GM21390 (cell line): ENCODE data around the gene DPF3.

Experiments
- ATAC-seq: cut with Tn5 transposase; IDR thresholded peaks from one replicate; pipeline ENCODE4 v1.9.1; 2021; ENCODE audit not compliant: unreplicated experiment

Gene DPF3

DNA sequence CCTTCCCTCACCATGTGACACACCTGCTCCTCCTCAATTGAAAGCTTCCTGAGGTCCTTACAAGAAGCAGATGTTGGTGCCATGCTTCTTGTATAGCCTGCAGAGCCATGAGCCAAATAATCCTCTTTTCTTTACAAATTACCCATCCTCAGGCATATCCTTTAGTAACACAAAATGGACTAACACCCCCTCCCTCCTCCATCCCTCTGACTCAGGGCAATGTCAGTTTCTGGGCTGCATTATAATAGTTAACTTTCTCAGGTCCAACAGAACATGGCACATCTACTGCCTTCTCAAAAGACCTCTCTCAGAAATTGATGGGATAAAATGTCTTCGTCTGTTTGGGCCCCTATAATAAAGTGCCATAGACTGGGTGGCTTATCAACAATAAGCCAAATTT, 287.0 kb downstream of the DPF3 start:
- no peak for ATAC-seq

DNA sequence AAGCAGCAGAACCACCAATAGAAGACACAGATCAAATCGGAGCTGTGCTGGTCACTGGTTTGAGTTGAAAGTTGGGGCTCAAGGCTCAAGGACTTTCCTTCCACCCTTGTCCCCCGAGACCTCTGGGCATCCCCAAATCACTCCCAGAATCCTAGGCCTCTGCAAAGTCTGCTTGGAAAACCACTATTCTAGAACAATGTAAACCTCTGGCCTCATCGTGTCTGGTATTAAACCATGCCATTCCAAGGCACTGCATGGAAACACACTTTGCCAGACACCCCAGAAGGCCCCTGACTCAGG, 288.0 kb downstream of the DPF3 start:
- ATAC-seq: no peak

DNA sequence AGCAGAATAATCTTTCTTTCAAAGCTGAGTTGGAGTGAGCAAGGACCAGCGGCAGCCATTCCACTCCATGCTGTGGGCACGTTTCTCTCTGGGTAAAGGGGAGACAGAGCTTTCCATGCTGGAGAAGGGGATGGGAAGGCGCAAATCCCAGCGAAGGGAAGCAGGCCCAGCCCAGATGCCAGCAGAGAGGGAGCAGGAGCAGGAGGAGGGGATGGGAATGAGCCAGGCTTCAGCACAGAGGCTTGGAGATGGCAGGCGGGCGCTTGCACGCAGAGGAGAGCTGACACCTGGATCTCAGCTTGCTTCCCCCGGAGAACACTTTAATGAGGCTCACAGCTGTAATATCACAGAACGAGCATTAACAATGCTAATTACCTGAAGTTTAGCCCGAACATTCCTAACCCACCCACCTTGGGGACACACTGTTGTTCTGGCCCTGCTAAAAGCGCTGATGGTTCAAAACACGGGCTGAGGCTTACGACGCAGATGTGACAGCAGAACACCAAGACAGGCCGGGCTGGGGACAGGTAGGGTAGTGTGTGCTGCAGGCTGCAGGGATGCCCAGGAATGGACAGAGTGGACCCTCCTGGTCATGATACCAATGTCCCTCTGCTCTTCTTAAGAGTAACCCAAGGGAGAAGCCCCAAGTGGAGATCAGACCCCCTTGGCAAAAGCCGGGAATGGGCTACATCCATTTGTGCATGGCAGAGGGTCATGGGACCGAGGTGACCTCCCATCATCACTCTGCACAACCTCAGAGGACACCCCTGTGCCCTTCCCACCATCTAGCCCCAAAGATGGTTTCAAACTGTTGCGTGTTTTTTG, 288.6 kb downstream of the DPF3 start:
- no peak for ATAC-seq

DNA sequence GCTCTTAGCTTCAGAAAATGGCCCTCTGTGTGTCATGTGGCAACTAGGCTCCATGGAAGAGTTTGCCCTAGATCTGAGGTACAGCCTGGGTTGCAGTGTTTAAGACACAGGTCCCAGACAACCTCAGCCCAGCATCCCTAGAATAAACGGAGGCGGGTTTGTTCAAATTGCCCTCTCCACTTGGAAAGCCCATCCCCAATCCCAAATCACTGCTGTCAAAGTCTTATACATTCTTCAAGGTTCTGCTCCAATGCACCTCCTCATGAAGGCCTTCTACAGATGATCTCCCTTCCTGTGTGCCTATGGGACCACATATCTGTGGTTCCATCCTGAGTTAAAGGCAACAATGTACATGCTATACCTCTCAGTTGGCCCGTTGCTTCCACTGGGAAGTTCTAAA, 289.8 kb downstream of the DPF3 start:
- ATAC-seq: no peak

DNA sequence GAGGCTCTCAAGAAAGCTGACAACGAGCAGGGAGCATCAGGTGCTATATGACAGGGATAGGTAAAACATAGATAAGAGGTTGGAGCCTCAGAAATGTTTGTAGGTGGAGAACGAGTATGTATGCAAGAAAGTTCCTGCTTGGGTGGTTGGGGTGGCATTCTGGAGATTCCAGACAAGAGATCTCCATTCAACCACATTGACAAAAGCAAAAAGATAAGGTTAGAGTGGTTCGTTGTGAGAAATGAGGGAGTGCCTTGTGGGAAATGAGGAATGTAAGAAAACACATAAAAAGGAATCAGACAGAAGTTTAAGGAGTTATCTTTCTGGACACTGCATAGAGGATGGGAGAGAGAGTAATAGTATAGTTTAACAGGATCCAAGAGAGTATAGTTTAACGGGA, 290.3 kb downstream of the DPF3 start:
- ATAC-seq: no peak

DNA sequence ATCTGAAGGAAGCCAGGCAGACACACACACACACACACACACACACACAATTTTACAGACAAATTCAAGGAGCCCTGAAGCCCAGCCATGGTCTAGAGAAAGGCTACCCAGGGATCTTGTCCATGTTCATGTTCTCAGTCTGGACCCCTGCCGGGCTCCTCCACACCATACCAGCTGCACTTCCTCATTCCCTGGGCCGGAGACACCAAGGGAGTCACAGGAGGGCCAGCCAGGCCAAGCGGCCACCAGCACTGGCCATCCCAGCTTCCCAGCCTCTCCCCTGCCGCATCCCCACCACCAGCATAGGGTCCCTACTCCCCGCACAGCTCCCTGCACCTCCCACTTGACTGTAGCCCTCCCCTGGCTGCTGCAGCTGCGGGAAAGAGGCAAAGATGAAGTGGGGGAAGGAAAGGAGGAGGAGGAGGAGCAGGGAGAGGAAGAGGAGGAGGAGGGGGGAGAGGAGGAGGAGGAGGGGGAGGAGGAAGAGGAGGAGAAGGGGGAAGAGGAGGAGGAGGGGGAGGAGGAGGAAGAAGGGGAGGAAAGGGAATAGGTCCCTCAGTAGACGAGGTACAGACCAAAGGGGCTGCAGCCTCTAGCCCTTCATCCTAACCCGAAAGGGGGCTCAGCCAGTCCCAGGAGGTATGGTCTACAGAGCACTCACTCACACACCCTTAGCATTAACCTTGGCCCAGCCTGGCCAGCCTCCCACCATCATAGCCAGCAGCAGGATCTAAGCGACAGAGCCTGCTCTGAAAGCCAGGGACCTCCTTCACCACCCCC, 293.2 kb downstream of the DPF3 start:
- no peak for ATAC-seq

DNA sequence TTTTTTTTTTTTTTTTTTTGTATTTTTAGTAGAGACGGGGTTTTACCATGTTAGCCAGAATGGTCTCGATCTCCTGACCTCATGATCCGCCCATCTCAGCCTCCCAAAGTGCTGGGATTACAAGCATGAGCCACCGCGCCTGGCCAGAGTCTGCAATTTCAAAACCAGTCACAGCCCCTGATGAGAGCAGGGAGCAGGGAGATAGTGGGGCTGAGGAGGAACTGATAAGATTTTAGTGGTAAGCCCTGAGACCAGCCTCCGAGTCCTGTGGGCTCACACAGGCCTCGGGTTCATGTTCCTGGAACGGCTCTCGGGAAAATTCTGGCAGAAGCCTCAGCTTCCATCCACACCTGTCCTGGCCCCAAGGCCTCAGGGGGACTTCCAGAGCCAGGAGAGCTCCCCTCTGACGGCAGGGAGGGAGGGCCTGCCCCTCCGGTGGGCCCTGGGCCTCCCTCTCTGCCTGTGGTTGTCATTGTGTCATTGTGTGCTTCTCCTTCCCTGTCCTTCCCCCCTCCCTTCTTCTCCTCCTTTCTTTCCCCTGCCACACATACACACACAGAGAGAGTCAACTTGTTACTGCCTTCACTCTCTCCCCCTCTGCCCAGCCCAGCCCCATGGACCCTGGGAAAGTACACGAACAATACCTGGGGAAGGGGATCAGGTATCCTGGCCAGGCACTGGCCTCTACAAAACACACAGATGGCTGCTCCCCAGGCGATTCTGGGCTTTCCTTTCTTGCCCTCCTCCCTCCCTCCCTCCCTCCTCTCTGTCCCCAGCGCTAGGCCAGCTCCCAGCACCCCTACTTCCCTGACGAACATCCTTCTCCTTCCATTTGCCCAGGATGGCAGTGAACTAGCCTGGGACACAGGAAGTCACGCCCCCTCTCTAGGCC, 294.1 kb downstream of the DPF3 start:
- ATAC-seq: no peak

DNA sequence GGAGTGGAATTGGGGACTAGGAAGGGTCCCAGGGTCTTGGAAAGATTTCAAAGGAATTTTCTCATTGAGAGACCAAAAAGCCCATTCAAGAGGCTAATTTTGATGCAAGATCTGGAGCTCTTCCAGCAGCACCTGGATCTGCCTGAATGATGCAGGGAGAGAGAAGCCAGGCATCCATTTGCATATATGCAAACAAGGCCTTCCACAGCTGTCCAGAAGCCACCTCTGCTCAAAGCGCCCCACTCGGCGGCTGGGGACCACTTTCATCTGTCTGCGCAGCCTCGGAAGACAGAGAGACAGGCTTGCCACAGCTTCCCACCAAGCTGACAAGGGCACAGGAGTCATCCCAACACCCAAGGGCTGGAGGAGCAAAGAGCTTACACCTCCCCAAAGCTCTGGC, 295.6 kb downstream of the DPF3 start:
- ATAC-seq: no peak

DNA sequence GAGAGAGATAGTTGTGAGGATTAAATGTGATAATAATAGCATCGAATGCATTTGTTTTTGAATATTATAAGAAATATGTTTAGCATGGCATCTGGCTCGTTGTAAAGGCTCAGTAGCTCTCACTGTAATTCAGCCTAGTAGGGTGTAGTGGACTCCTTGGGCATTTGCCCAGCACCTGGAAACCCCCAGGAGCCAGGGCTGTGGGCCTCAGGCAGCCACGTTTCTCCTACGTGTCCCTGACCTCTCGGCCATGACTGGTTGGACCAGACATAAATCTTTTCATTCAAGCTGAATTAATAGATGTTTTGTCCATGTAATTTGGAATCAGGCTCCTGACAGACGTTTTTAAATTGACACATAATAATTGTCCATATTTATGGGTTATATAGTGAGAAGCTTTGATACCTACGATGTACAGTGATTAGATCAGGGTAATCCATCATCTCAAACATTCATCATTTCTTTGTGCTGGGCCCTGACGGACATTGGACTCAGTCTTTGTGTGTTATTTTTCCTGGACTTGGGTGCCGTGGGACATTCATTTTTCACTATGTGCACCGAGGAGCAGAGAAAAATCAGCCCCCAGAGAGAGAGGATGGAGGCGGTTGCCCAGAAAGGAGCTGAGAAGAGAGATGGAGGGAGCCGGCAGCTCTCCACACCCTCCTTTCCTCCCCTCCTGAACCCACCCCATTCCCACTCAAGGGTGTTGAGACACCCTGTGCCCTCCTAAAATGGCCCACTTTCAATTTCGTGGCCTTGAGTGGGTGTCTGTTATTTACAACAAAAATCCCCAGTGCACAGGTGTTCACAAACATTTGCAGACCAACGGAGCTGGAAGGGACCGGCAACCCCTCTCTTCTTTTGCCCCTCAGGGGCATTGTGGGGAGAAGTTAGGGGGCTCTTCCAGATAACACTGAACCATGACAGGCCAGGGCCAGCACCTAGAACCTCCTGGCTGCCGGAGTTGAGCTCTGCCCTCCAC, 296.4 kb downstream of the DPF3 start:
- no peak for ATAC-seq

DNA sequence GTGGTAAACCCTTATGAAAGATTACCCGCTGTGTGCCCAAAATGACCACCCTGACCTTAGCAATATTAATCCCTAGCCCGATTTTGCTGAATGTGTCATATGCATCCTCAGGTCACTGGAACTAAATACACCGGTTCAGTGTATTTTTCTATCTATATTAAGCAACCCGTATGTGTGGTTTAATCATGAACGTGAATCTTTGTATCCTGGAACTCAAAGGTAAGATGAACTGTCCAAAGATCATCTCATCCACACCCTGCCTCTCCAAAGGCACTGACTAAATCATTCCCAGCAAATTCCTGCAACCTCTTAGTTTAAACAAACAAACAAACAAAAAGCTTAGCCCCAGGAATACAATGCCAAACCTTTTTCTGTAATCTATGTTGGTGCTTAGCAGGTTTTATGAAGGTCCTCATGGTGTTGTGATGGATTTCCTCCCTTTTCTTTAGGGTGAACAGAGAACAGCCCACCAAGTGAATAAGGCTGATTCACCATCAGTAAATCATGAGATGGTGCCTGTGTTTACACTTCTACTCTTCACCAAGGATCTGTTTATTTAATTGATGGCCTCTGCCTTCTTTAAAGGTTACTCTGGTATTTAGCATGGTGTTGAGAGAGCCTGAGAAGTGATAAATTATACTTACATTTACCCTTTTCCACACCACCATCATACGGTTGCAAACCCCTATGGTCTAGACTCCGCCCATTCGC, 298.6 kb downstream of the DPF3 start:
- no peak for ATAC-seq

DNA sequence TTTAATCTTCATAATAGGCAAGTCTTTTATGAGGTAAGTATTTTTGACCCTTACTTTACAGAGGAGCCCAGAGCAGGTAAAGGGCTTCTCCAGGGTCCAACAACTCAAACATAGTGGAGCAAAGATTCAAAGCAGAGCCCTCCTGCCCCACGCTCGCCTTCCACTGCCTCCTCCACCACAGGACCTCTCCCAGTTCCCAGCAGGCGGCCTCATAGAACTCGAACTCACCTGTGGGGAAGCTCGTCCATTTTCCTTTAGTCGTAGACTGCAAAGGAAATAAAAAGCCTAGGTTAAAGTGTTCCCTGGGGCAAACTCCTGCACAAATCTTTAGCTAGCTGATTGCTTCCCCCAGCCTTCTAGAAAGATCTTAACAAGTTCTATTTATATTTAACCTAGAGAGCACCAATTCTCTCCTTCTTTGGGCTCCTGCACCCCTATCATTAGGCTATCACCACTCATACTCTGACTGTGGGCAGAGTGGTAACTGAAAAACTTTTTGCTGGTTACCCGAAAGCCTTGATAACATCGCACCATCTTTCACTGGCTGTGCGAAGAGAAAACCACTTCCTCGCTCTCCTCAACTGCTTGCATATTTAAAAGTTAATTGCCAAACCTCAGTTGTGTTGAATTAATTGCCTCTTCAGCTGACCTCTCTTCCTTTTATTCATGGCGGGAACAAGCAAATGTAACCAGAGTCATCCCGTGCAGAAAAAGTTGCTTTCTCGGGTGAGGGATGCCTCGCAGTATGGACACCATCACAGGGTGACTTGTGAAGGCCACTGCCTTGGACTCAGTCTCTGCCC, 299.6 kb downstream of the DPF3 start:
- peak; percentile 62 for ATAC-seq

DNA sequence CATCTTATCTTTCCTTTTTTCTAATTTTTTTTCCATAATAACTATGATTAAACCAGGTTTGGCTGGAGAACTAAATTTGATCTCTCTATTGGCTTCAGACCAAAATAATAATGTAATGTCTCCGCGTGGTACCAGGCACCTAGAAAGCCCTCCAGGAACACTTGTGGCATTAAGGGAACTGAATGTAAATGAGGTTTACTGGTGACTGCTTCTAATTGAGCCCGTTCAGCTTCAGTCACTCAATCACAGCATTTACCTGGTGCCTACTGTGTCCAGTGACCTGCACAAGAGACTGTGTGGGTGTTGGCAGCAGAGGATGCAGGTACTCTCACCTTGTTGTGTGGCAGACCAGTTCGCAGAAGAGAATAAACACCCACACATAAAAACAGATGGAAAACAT, 302.5 kb downstream of the DPF3 start:
- ATAC-seq: no peak

DNA sequence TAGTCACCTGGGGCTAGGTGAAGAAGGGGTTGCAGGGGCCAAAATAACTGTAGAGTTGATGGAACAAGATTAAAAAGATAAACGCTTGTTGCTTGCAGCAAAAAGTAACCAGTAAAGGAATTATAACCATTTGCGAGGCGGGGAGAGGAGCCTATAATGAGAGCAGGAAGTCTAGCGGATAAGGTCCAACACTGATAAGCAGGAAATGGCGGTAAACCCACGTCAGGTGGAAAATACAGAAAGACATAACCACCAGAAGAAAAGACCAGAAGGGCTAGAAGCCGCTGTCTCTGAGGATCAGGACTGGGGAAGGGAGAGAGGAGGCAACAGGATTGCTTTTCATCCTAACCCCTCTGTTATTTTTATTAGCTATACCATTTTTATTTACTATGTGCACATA, 303.3 kb downstream of the DPF3 start:
- ATAC-seq: no peak

DNA sequence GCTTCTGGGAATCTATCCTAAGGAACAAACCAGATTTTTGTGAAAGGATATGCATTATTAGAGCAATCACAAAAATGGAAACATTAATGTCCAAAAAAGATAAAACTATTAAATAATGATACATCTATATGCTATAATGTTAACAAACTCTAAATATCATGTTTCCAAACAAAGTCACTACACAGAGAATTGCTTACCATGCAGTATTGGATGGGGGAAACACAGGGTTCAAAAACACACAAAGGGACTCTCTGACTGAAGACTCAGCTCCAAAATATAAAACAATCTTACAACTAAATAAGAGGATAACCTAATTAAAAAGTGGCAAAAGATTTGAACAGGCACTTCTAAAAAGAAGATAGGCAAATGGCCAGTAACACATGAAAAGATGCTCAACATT, 304.2 kb downstream of the DPF3 start:
- no peak for ATAC-seq

DNA sequence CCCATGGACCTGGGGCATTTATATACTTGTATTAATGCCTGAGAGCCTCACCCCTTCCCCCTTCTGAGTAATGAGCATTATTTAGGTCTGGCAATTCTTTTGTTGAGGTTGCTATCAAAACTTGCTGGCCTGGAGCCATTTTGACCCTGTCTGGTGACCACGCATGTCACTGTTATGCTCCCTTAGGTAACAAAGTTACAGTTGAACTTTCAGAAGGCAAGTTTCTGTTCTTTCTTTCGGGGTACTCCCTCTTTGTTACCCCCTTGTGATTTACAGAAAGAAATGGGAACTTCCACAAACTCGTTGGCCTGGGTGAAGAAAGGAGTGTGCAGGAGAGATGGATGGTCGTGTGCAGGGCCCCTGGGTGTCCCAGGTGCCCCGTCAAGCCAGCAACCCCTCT, 305.4 kb downstream of the DPF3 start:
- ATAC-seq: no peak

DNA sequence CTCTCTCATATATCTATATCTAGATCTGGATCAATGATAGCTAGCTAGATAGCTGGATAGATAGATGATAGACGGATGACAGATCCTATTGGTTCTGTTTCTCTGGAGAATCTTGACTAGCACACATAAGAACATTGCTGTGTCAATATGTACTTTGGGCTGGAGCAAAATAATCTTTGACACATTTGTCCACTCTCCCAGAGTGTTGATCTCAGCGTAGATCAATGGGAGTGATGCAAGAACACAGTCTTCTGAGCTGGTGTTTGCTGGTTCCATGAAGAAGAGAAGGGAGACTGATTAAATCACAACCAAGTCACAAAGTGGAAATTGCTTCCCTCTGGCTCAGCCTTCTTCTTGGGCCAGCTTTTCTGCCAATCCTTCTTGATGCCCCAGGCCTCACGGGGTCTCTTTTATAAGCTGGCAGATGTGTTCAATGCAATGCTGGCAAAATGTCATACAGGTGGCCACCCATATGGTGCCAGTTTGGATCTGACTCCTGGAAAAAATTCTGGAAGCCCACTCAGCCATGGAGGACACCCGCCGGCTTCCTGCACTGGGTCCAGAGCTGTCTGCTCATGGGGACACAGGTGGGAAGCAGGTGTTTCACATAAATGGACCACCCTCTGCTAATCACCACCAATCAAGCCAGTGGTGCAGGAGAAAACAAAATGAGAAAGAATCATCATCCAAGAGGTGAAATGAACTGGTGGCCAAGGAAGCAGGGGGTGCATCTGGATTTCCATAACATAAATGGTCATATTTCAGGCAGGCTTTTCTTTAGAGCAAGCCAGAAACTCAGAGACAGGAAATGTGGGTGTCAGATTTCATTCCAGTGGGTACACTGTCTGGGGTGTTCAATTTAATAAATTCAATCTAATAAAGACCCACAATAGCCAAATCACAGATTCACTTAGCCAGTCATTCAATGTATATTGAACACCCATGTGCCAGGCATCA, 310.3 kb downstream of the DPF3 start:
- ATAC-seq: no peak

DNA sequence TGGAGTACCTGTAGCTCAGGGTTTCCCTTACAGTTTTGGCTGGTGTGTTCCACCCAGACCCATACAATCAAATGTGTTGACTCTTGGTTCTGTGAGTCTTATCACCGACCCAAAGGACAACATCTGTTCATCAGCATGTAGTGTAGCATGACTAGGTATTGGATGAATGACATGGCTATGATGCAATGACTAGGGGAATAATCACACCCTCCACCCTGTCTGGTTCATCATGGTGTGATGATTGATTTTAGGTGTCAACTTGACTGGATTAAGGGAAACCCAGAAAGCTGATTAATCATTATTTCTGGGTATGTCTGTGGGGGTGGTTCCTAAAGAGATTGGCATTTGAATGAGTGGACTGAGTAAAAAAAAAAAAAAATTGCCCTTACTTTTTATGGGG, 311.3 kb downstream of the DPF3 start:
- no peak for ATAC-seq

DNA sequence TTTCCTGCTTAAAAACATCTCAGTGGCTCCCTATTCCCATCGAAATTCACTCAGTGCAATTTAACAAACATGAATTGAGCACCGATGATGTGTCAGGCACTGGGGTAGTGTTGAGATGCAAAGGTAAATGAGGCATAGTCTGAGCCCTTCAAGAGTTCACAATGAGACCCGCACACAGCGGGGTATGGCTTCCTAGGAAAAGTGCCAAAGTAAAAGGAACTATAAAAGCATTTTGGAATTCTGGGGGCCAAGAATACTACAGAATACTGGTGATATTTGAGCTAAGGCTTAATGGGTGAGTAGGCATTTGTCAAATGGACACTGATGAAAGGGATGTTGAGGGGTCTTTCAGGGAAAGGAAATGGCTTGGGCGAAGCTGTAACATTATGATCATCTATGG, 315.4 kb downstream of the DPF3 start:
- ATAC-seq: no peak
